Thyroid gland (tissue), 4 donors: Measurements from ENCODE around the gene MCOLN3. TPM values are rescaled to one million over a fixed set of nuclear protein-coding genes. Genes with fewer than 3 reads are reported as not detected.

ENCODE experiments used
- DNase-seq, 2 donors: peaks; one replicate each; pipeline ENCODE4 v3.0.0-alpha.2; 2019
- H3K27ac ChIP-seq, 3 donors: fragments of 200-600 bp; sonication (generic); 1 replicate in 2 of 3; 2 replicates in 1 of 3; pipeline ENCODE4 v1.5.1; 2016 to 2019; ENCODE audit warnings: mild to moderate bottlenecking in 1 of 3, moderate library complexity in 1 of 3
- H3K27me3 ChIP-seq: fragments of 200-600 bp; sonication (generic); one replicate; pipeline ENCODE4 v1.5.1; 2019
- H3K36me3 ChIP-seq, 2 donors: fragments of 200-600 bp; sonication (generic); one replicate each; pipeline ENCODE4 v1.5.1; 2016 to 2019
- H3K4me1 ChIP-seq, 2 donors: fragments of 200-600 bp; sonication (generic); one replicate each; pipeline ENCODE4 v1.5.1; 2017 to 2019
- H3K4me3 ChIP-seq, 3 donors: fragments of 200-600 bp; sonication (generic); replicated peaks in 1 of 3; 1 replicate in 2 of 3; 2 replicates in 1 of 3; pipeline ENCODE4 v1.5.1; 2016; ENCODE audit warnings: mild to moderate bottlenecking in 1 of 3
- H3K9me3 ChIP-seq: fragments of 200-600 bp; sonication (generic); one replicate; pipeline ENCODE4 v1.5.1; 2017
- POLR2A ChIP-seq, 2 donors: fragments of 450-650 bp; IDR thresholded peaks; one replicate each; pipeline ENCODE4 v1.6.1; 2017; ENCODE audit warnings: antibody characterized with exemption in 2 of 2, mild to moderate bottlenecking in 2 of 2, moderate library complexity in 1 of 2
- WGBS, 2 donors: methylation state at CpG; one replicate each; pipeline ENCODE4 v1.1.5; 2017; 5-methylcytosine and 5-hydroxymethylcytosine counted together
- intact Hi-C: fragments of 100-400 bp; cut with DNase I; formaldehyde crosslinking; loops from one replicate; pipeline ENCODE4 v1.15.1; 2023
- total RNA-seq, 4 donors: library from RNA; depleted of rRNA; stranded (reverse); fragments of >200 nt; gene quantifications; one replicate each; pipeline ENCODE4 v1.2.3, GENCODE V29; 2016
- TF ChIP-seq, protein P1 (sequence below), 6 experiments: fragments of 200-600 bp in 3 of 6; fragments of 450-650 bp in 3 of 6; sonication (generic) in 3 of 6; IDR thresholded peaks; one replicate each; pipeline ENCODE4 v1.5.1; 2016 to 2019; ENCODE audit warnings: antibody characterized with exemption in 6 of 6, mild to moderate bottlenecking in 2 of 6, inconsistent platforms in 1 of 6, moderate library complexity in 1 of 6

The MCOLN3 gene
- total RNA-seq, 4 donors from 2014 or later = 1.8 to 8.3 (median 3.4) TPM

DNA sequence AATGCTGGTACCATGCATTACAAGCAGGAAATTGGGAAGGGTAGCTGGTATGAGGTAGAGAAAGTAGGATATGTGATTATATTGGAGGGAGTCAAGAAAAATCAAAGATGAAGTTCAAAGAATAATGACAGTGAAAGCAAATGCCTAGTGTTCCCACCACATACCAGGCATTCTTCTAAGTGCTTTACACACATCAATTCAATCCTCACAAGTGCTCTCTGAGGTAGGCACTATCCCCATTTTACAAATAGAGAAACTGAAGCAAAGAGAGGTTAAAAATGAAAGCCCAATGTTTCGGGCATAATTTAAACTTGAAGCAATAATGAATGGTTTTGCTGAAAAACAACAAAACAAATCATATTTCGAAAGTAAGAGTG, 40.1 kb upstream of the MCOLN3 start:
- Histone ChIP-seq H3K27ac (no peak overlapping the region), H3K27me3 (no peaks in the 10 kb centered on the region), H3K4me3 (no peak overlapping the region), H3K9me3 (no peaks in the 10 kb centered on the region), H3K36me3 (no peaks in the 10 kb centered on the region), H3K4me1 (no peaks in the 10 kb centered on the region)
- DNase-seq = no peak
- no peak for TF ChIP-seq POLR2A (IDR thresholded peaks at IDR 0.05)
- TF ChIP-seq, protein P1, sequence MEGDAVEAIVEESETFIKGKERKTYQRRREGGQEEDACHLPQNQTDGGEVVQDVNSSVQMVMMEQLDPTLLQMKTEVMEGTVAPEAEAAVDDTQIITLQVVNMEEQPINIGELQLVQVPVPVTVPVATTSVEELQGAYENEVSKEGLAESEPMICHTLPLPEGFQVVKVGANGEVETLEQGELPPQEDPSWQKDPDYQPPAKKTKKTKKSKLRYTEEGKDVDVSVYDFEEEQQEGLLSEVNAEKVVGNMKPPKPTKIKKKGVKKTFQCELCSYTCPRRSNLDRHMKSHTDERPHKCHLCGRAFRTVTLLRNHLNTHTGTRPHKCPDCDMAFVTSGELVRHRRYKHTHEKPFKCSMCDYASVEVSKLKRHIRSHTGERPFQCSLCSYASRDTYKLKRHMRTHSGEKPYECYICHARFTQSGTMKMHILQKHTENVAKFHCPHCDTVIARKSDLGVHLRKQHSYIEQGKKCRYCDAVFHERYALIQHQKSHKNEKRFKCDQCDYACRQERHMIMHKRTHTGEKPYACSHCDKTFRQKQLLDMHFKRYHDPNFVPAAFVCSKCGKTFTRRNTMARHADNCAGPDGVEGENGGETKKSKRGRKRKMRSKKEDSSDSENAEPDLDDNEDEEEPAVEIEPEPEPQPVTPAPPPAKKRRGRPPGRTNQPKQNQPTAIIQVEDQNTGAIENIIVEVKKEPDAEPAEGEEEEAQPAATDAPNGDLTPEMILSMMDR (IDR thresholded peaks at IDR 0.05) = no peak
- intact Hi-C loops = no loop called here
- 81 to 83% methylated on average over 2 of the region's 2 CpGs for WGBS, 2 donors

DNA sequence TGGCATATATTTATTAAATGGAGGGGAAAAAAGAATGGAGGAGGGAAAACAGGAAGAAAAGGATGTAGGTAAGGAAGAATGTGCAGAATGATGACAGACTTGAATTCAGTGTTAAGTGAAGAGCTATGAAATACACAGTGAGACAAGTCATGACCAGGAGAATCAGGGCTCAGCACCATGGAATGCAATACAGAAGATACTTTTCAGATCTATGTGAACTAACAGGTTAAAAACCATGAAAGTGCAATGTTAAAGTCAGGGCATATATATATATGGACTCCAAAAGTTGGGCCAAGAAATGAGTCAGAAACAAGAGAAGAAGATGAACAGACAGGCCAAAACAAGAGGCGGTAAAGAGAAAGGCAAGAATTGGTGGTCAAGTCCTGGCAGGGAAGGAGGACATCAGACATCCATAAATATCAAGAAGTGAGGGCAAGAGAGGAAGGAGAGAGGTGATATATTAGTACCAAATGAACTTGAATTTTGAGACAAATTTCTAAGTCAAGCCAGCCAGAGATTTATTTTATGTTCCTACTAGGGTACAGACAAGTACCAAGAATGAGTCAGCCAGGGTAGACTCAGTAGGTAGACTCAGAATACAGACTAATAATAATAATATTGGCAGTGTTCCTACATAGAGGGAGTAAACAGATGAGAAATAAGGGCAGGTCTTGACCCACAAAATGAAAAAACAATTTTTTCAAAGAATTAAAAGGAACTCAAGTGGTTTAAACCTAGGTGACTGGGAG, 39.5 kb upstream of the MCOLN3 start:
- intact Hi-C loops = no loop called here

DNA sequence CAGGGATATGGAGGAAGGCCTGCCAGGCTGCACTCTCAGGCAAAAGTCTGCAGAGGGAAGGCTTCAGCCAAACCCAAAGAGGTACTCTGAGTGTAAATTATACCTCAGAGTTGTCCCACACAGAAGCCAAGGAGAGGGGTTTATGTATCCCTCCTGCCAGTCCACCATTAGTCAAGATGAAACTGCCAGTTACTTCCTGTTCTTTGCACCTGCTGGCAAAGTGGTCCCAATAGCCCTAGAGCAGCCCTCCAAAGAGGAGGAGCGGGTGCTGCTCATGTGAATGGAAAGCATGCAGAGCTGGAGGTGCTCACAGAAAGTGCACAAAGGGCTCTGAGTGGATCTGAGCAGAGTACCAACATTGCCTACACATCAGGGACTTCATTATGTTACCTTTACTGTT, 37.1 kb upstream of the MCOLN3 start:
- Histone ChIP-seq H3K9me3 (no peaks in the 10 kb centered on the region), H3K4me1 (no peaks in the 10 kb centered on the region), H3K4me3 (no peak overlapping the region), H3K36me3 (no peaks in the 10 kb centered on the region), H3K27me3 (no peaks in the 10 kb centered on the region), H3K27ac (no peak overlapping the region)
- no peak for TF ChIP-seq POLR2A (IDR thresholded peaks at IDR 0.05)
- intact Hi-C loops = no loop called here
- 94 to 100% methylated on average over 1 of the region's 1 CpG for WGBS, 2 donors
- DNase-seq = no peak

More for the DNA sequence above, 39.5 kb upstream of the MCOLN3 start:
- Histone ChIP-seq H3K4me1 (no peaks in the 10 kb centered on the region), H3K36me3 (no peaks in the 10 kb centered on the region), H3K4me3 (no peak overlapping the region), H3K27me3 (no peaks in the 10 kb centered on the region), H3K27ac (no peak overlapping the region), H3K9me3 (no peaks in the 10 kb centered on the region)
- 92 to 98% methylated on average over 1 of the region's 1 CpG for WGBS, 2 donors
- no peak for DNase-seq
- TF ChIP-seq, protein P1 (IDR thresholded peaks at IDR 0.05) = no peak
- no peak for TF ChIP-seq POLR2A (IDR thresholded peaks at IDR 0.05)

DNA sequence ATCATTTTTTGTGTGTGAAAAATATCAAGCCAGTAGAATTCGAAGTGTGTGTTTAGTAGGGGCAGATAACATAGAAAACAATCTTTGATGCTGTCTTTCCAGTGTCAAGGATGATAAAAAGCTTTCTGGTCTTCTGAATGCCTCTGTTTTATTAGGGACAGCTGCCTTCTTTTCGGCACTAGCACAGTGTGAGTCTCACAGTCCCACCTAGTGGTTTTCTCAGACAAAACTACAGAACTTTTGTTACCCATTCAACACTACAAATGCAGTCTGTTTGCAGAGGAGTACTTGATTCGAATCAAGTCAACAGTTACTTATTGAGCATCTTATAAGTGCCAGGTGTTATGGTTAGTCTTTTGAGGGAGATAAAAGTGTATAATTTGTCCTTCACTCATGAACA, 30.6 kb upstream of the MCOLN3 start:
- H3K4me1 ChIP-seq = no peaks in the 10 kb centered on the region
- TF ChIP-seq, protein P1 (IDR thresholded peaks at IDR 0.05) = no peak
- no peak for TF ChIP-seq POLR2A (IDR thresholded peaks at IDR 0.05)
- H3K36me3 ChIP-seq = no peaks in the 10 kb centered on the region
- no peaks in the 10 kb centered on the region for H3K27me3 ChIP-seq
- no peak for DNase-seq
- intact Hi-C loops = no loop called here
- WGBS, 2 donors = 54 to 72% methylated on average over 3 of the region's 3 CpGs
- no peaks in the 10 kb centered on the region for H3K9me3 ChIP-seq
- no peak overlapping the region for H3K27ac ChIP-seq
- no peak overlapping the region for H3K4me3 ChIP-seq

DNA sequence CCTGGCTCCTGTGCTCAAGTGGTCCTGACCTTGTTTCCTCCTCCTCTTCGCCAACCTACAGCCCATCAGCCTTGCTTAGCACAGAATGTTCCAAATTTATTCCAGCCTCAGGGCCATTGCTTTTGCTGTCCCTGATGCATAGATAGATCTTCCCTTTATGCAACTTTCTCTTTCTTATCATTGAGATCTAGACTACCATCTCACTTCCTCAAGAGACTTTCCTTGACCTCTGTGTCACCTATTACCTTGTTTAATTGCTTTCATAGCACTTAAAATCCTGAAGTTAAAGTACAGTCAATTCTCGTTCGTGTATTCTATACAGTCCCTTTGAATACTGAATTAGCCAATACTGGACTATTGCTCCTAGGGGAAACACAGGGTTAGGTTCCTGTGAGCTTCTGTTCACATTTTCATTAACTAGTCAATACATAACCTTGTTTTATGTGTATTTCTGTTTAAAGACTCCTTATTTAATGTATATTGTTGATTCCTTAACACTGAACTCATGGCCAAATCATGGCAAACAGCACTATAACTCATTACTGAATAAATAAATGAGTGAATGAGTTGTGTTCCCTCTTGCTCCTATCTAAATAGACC, 26.2 kb upstream of the MCOLN3 start:
- TF ChIP-seq, protein P1 (IDR thresholded peaks at IDR 0.05) = no peak
- no peak for TF ChIP-seq POLR2A (IDR thresholded peaks at IDR 0.05)
- no peaks in the 10 kb centered on the region for H3K9me3 ChIP-seq
- no peak overlapping the region for H3K27ac ChIP-seq
- no peaks in the 10 kb centered on the region for H3K27me3 ChIP-seq
- no peaks in the 10 kb centered on the region for H3K36me3 ChIP-seq
- DNase-seq = no peak
- WGBS, 2 donors = 95 to 96% methylated on average over 3 of the region's 3 CpGs
- H3K4me3 ChIP-seq = no peak overlapping the region
- intact Hi-C loops = no loop called here
- H3K4me1 ChIP-seq = no peaks in the 10 kb centered on the region
